KG1 (cell line): ENCODE measurements around the gene CRYGD.
"Not testable (repeated sequence)": the region's sequence is repeated elsewhere in the genome, so short reads cannot be mapped to it uniquely, and the experiment has no call there.

Source experiments
- DNase-seq: peaks from one replicate; lab custom pipeline; 2025; lab: John Stamatoyannopoulos, UW

CRYGD gene

GRCh38 chr2:208129744-208130711 lies 5.7 kb upstream of the CRYGD start, which contains the start of gene CRYGC:
Gene CRYGC (minus strand): TSS chr2:208129828. CDS start chr2:208129792, 36 bp downstream.
- no peak for DNase-seq

- DNase-seq: no peak
Measured at GRCh38 chr2:208128136-208128535, 3.8 kb upstream of the CRYGD start.

- DNase-seq: no peak
Measured at GRCh38 chr2:208127090-208127489, 2.8 kb upstream of the CRYGD start.

GRCh38 chr2:208125251-208125650 lies 927 bp upstream of the CRYGD start:
- no peak for DNase-seq

- DNase-seq: no peak
Measured at GRCh38 chr2:208122248-208122647, 2.1 kb downstream of the CRYGD start.

GRCh38 chr2:208118918-208119317 lies 5.4 kb downstream of the CRYGD start:
- DNase-seq: no peak

- DNase-seq: not testable (repeated sequence)
Measured at GRCh38 chr2:208117390-208117789, 6.9 kb downstream of the CRYGD start.

- DNase-seq: no peak
Measured at GRCh38 chr2:208112969-208113368, 11.4 kb downstream of the CRYGD start.

GRCh38 chr2:208112273-208112745 lies 12.0 kb downstream of the CRYGD start:
- DNase-seq: not testable (repeated sequence)

GRCh38 chr2:208103616-208104015 lies 20.7 kb downstream of the CRYGD start:
- no peak for DNase-seq

- DNase-seq: no peak
Measured at GRCh38 chr2:208101716-208102631, 22.4 kb downstream of the CRYGD start.

- DNase-seq: no peak
Measured at GRCh38 chr2:208099682-208100470, 24.4 kb downstream of the CRYGD start.

GRCh38 chr2:208098701-208099100 lies 25.6 kb downstream of the CRYGD start:
- not testable (repeated sequence) for DNase-seq

- no peak for DNase-seq
Measured at GRCh38 chr2:208098267-208098666, 26.1 kb downstream of the CRYGD start.

- no peak for DNase-seq
Measured at GRCh38 chr2:208097801-208098200, 26.5 kb downstream of the CRYGD start.

- no peak for DNase-seq
Measured at GRCh38 chr2:208097313-208097712, 27.0 kb downstream of the CRYGD start.

GRCh38 chr2:208096080-208096479 lies 28.2 kb downstream of the CRYGD start:
- DNase-seq: no peak

- DNase-seq: no peak
Measured at GRCh38 chr2:208093128-208093527, 31.2 kb downstream of the CRYGD start.

GRCh38 chr2:208092093-208092832 lies 32.1 kb downstream of the CRYGD start:
- DNase-seq: no peak

GRCh38 chr2:208090420-208090819 lies 33.9 kb downstream of the CRYGD start:
- no peak for DNase-seq

- DNase-seq: no peak
Measured at GRCh38 chr2:208086029-208086428, 38.3 kb downstream of the CRYGD start.
